Activated naive CD8-positive, alpha-beta T cell treated with anti-CD3 and anti-CD28 coated beads, Interleukin-2, amount 50 U/mL, for 16 hours (primary cell): ENCODE results near the gene HOXD4.

ENCODE experiments used
- DNase-seq: peaks from one replicate; pipeline ENCODE4 v3.0.0-alpha.2; 2020; ENCODE audit warnings: low read depth, low spot score

The HOXD4 gene

DNA sequence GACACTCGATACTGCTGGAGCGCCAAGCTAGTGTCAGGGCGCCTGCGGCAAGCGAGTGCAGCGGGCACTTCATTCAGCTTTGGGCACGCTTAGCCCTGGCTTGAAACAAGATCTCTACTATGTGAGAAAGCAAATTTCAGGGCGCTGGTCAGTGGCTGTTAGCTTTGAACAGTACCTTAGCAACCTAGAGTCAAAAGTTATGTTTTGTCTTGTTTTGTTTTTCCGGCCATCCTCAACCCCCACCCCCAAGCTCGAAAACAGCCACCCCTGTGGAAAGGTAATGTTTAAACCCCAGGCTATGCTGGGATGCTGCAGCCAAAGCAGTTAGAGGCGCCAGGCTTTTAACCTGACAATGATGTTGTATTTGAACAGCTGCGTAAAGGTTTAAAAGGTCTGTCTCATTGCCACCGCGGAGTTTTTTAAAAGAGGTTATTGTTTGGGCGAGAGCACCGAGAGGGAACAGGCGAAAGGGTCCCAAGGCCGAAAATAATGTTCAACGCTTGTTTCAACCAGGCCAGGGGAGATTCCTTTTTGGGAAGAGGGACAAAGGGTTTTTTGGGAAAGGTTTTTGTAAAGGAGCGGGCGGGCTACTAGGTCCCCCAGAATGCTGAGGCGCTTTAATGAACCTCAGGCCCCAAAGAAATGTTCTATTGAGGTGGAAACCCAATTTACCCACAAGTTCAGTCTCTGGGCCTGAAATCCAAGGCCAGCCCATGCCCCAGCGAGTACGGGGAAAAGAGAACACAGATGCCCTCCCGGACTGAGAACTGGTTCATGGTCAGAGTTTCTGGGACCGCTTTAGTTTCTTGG, 37.0 kb upstream of the HOXD4 start:
- no peak for DNase-seq

DNA sequence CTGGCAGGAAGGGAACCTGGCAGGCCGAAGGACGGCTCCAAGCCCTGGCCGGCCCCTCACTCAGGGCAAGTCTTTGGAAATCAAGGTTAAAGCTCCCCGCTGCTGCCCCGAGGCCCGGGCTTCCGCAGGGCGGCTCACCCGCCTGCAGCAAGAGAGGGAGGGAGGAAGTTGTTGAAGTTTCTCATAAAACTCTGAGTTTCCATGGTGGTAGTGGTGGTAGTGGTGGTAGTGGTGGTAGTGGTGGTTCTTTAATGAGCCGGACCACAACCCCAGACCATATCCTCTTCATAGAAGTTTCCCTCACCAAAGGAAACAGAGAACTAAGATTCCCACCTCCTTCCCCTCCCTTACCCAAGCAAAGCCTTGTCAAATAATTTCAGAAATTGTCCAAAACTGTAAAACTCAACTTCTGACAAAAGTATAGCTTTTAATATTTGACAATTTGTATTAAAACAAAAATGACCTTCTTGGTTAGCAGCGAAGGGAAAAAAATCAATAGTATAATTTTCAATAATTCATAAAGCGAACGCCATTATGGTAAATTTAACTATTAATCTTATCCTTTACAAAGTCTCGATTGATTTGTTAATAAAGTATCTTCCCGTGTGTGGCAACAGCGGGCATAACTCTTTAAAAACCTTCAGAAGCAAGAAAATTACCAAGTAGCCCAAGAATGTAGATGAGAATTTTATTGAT, 36.3 kb upstream of the HOXD4 start:
- no peak for DNase-seq

DNA sequence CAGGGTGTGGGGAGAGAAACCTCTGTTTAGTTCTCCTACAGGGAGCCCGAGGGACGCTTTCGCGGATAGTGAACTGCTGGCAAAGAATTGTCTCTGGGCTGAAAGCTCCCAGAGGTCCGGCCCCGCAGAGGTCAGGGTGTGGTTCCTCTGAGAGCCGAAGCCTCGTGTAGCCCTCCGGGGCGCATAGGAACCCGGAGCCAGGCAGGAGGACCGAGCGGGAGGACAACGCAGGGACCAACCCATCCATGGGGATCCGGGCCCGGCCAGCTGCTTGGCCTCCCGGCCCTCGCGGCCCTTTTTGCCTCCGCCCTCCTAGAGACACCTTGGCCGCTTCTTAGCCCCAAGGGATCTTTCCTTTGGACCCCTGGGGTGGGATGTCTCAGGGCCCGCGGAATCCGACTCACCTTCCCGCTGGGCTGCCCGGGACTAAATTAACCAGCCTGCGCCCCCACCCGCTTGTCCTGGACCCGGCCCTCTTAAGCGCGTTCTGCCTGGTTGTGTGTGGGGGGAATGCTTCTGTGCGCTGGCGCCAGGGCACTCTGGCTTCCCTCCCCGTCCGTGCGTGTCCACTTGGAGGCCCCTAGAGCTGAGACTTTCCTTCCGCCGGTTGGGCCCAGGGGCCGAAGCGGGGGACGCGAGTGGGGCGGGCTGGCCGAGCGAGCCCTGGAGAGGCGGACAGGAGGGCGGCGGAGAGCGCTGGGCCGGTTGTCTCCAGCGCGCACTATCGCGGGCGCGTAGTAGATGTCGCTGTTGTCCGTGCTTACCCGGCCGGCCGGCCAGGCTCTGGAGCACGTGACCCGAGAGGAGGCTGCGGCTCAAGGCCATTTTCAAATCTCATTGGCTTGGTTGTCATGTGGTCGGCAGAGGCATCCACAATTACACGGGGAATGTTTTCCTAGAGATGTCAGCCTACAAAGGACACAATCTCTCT, 35.2 kb upstream of the HOXD4 start, which contains the start of gene HOXD10:
HOXD10 (plus strand) TSS at position 896 of the 931 bp plus-strand sequence. CDS start 56 bp downstream, outside the sequence.
- no peak for DNase-seq

- DNase-seq, result no peak
Observed at GRCh38 chr2:176117162-176117822, 34.1 kb upstream of the HOXD4 start.

GRCh38 chr2:176117823-176118371, 33.5 kb upstream of the HOXD4 start:
- no peak for DNase-seq

GRCh38 chr2:176118601-176119339, 32.6 kb upstream of the HOXD4 start:
- DNase-seq, result no peak

DNA sequence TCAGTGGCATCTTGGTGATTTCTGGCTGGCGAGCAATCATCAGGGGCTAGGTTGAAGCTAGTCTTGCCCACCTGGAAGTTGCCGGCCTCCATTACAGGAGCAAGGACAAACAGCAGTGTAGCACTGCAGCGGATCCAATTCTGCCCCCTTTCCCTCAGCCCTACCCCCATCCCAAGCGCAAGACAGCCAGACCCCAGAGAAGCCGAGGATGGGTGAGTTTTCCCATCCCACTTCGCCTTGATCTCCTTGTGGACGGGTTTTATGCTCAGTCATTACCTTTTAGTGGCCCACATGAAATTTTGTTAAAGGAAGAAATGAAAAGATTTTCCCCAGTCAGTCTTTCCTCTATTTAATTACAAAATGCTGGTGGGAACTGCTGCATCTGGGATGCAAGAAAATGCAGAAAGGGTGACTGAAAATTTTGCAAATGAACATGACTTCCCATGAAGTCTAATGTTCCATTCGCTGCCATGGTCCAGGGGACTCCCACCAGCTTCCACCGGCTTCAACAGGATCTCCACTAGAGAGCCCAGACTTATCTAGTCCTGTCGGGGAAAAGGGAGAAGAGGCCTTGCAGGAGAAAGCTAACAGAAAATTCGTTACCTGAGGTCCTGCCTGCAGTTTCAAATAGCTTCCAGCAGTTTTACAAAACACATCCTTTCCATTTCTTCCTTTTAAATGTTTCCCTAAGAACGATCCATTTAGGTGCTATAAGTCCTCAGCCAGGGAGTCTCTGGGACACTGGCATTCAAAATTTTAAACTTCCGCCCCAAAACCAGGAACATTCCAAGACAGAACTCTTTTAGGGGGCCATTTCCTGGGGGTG, 30.8 kb upstream of the HOXD4 start:
- DNase-seq, result no peak

- DNase-seq, result no peak
Observed at GRCh38 chr2:176121190-176122051, 29.9 kb upstream of the HOXD4 start.

GRCh38 chr2:176122052-176122682, 29.2 kb upstream of the HOXD4 start:
- no peak for DNase-seq

DNA sequence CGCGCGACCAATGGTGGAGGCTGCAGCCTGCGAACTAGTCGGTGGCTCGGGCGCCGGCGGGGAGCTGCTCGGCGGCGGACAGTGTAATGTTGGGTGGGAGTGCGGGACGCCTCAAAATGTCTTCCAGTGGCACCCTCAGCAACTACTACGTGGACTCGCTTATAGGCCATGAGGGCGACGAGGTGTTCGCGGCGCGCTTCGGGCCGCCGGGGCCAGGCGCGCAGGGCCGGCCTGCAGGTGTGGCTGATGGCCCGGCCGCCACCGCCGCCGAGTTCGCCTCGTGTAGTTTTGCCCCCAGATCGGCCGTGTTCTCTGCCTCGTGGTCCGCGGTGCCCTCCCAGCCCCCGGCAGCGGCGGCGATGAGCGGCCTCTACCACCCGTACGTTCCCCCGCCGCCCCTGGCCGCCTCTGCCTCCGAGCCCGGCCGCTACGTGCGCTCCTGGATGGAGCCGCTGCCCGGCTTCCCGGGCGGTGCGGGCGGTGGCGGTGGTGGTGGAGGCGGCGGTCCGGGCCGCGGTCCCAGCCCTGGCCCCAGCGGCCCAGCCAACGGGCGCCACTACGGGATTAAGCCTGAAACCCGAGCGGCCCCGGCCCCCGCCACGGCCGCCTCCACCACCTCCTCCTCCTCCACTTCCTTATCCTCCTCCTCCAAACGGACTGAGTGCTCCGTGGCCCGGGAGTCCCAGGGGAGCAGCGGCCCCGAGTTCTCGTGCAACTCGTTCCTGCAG, 28.5 kb upstream of the HOXD4 start, which contains the start of gene HOXD9:
HOXD9 (plus strand) TSS at position 37 of the 728 bp plus-strand sequence; CDS start at position 87, 50 bp downstream.
- no peak for DNase-seq

DNA sequence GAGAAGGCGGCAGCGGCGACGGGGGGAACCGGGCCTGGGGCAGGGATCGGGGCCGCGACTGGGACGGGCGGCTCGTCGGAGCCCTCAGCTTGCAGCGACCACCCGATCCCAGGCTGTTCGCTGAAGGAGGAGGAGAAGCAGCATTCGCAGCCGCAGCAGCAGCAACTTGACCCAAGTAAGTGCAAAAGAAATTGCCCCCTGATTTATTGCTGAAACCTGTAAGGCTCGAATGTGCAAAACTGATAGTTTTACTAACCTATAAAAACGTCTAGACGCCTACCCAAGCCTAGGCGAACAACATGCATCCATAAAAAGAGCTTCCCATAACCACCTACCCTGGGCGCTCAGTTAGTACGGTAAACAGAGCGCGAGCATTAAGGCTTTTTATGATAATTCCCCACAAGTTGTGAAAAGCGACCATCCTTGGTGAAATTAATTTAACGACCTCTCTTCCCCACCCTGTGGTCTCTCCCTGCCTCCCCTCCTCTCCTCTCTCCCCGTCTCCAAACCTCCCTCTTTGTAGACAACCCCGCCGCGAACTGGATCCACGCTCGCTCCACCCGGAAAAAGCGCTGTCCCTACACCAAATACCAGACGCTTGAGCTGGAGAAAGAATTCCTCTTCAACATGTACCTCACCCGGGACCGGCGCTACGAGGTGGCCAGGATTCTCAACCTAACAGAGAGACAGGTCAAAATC, 27.8 kb upstream of the HOXD4 start:
- no peak for DNase-seq

DNA sequence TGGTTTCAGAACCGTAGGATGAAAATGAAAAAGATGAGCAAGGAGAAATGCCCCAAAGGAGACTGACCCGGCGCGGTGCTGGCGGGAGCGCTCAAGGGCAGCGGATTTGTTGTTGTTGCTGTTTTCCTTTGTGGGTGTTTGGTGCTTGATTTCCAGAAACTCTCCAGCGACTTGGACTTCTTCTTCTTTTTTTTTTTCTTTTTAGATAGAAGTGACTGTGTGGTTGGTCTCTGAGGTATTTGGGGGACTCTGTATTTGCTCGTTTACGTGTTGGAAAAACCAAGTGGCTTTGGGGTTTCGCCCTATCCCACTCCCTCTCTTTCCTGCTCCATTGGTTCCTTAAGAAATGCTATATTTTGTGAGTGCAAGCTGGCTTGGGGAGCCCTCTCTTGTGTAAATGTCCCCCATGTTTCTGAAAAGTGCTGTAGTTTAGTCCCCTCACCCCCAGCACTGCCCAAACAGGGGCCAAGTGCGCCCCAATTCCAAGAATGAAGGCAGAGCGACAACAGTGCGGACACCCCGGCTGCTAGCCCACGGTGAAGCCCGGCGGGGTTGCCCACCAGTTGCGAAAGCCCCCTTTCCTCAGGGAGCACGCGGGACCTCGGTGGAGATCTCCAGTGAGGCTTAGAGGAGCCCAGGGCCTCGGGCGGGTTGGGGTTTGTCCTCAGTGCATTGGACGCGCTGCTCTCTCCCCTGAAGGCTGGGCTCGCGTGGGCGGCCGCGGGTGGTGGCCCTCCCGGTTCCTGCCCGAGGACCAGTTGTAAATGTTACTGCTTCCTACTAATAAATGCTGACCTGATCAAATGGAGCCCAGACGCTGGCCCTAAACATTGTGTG, 27.0 kb upstream of the HOXD4 start:
- no peak for DNase-seq

DNA sequence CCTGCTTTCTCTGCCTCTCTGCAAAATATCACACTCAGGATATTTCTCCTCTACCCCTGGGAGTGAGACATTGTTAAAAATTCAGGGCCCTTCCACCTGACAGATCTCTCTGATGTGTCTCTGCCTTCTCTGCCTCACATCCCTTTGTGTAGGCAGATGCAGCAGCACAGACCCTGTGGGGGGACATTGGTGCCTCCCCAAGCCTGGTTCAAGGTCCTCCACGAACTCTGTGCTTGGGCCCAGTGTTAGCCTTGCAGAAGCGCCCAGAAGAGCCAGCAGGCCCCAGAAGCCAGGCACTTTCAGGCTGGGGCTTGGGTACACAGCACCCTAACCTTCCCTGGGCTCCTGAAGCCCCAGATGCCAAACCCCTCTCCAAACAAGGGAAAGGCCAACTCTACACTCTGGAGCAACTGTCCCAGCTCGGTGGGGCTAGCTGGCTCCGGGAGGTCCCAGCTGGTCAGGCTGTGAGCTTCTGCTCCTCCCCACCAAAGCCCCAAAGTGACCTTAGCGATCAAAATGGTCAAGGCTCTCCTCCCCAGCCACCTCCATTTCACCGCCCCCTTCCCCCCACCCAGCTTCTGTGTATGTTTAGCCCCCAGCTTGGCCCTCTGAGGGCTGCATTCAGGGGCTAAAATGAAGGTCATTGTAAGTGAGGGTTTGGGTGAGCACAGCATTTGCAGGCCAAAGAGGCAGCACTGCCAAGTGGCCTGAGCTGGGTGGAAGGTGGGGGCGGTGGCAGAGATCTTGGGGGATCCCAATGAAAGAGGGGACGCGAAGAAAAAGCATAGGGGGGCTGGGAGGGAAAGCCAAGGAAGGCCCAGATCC, 26.2 kb upstream of the HOXD4 start:
- no peak for DNase-seq

GRCh38 chr2:176125772-176126054, 25.6 kb upstream of the HOXD4 start:
- DNase-seq, result no peak
